ENCODE data around the gene CLEC4M. TPM values are rescaled to one million over a fixed set of nuclear protein-coding genes. Genes with fewer than 3 reads are reported as not detected.

Gene CLEC4M
- total and polyA plus RNA-seq, 4 donors: 0.26 to 2.5 (median 0.78) TPM

DNA sequence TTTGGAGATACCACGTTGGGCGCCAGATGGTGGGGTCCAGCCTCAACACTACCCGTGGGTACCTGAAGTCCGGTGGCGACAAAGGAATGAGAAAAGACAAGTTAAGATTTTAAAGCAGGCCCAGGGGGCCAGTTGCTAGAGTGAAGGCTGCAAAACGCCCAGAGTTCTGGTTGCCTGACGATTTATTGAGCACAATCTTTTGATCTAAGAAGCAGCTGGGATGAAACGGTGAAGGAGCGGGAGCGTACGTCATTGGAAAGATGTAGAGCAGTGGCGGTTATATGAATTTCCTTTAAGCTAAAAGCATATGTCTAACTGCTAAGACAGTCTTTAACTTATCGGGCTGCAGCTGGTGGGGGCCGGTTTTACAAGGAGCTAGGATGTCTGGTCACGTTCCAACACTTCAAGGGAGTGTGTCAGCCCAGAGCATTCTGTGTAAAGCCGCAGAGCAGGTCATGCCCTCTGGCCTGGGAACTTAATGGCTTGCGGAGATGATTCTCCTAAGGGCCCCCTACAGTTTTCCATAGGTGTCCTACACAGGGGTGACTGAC lies 38.1 kb downstream of the CLEC4M start:
- TF ChIP-seq, protein P1, sequence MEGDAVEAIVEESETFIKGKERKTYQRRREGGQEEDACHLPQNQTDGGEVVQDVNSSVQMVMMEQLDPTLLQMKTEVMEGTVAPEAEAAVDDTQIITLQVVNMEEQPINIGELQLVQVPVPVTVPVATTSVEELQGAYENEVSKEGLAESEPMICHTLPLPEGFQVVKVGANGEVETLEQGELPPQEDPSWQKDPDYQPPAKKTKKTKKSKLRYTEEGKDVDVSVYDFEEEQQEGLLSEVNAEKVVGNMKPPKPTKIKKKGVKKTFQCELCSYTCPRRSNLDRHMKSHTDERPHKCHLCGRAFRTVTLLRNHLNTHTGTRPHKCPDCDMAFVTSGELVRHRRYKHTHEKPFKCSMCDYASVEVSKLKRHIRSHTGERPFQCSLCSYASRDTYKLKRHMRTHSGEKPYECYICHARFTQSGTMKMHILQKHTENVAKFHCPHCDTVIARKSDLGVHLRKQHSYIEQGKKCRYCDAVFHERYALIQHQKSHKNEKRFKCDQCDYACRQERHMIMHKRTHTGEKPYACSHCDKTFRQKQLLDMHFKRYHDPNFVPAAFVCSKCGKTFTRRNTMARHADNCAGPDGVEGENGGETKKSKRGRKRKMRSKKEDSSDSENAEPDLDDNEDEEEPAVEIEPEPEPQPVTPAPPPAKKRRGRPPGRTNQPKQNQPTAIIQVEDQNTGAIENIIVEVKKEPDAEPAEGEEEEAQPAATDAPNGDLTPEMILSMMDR (IDR thresholded peaks at IDR 0.05; ENCODE audit: control extremely low read depth, extremely low read depth): no peak
- no peak overlapping the region for H3K9ac ChIP-seq (ENCODE audit: insufficient read depth in 1 of 2, low read length in 2 of 2)
- no peak overlapping the region for H3K4me3 ChIP-seq
- H3K27ac ChIP-seq (ENCODE audit: low read depth in 1 of 2, low read length in 1 of 2): no peak overlapping the region
- peaks cover 0 to 10% (median 7%) of the 10 kb centered on the region in 3 donors for H3K27me3 ChIP-seq (ENCODE audit: control insufficient read depth in 3 of 3, insufficient read depth in 3 of 3, low read length in 2 of 3)
- 88 to 90% methylated on average over 17 of the region's 17 CpGs for WGBS, 2 donors
- no peaks in the 10 kb centered on the region for H3K4me1 ChIP-seq (ENCODE audit: control insufficient read depth in 5 of 5, insufficient read depth in 5 of 5, low read length in 5 of 5)
- DNase-seq: no peak
- no peaks in the 10 kb centered on the region for H3K36me3 ChIP-seq (ENCODE audit: control insufficient read depth in 4 of 4, insufficient read depth in 4 of 4, low read length in 4 of 4)
- H3K9me3 ChIP-seq (ENCODE audit: control insufficient read depth in 4 of 4, insufficient read depth in 3 of 4, low read length in 3 of 4): peaks cover 0 to 2% (median 0%) of the 10 kb centered on the region in 4 donors
- no peak for ATAC-seq (ENCODE audit: insufficient read depth, low FRiP score)

DNA sequence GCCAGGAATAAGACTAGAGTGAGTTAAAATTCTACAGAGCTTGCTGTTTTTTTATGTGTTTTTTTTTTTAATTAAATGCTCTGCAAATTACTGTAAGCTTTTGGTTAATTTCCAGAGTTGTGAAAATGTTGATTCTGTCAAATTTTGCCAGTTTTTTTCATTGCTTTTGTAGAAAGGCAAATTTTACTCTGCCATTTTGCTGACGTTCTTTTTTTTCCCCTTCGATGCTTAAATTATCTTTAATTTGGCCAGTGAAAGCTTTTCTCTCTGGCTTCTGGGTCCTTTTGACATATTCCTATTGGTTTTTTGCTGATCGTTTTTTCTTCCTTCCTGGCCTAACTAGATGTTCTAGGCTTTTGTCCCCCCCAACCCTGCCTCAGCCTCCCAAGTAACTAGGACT lies 43.2 kb downstream of the CLEC4M start:
- ATAC-seq (ENCODE audit: insufficient read depth, low FRiP score): no peak
- H3K27me3 ChIP-seq (ENCODE audit: control insufficient read depth in 3 of 3, insufficient read depth in 3 of 3, low read length in 2 of 3): no peaks in the 10 kb centered on the region
- peaks cover 0 to 3% (median 1%) of the 10 kb centered on the region in 4 donors for H3K9me3 ChIP-seq (ENCODE audit: control insufficient read depth in 4 of 4, insufficient read depth in 3 of 4, low read length in 3 of 4)
- WGBS, 2 donors: 78 to 83% methylated on average over 3 of the region's 3 CpGs
- H3K36me3 ChIP-seq (ENCODE audit: control insufficient read depth in 4 of 4, insufficient read depth in 4 of 4, low read length in 4 of 4): no peaks in the 10 kb centered on the region
- no peak for DNase-seq
- TF ChIP-seq, protein P1 (IDR thresholded peaks at IDR 0.05; ENCODE audit: control extremely low read depth, extremely low read depth): no peak
- no peak overlapping the region for H3K9ac ChIP-seq (ENCODE audit: insufficient read depth in 1 of 2, low read length in 2 of 2)
- H3K27ac ChIP-seq (ENCODE audit: low read depth in 1 of 2, low read length in 1 of 2): no peak overlapping the region
- no peaks in the 10 kb centered on the region for H3K4me1 ChIP-seq (ENCODE audit: control insufficient read depth in 5 of 5, insufficient read depth in 5 of 5, low read length in 5 of 5)
- no peak overlapping the region for H3K4me3 ChIP-seq

DNA sequence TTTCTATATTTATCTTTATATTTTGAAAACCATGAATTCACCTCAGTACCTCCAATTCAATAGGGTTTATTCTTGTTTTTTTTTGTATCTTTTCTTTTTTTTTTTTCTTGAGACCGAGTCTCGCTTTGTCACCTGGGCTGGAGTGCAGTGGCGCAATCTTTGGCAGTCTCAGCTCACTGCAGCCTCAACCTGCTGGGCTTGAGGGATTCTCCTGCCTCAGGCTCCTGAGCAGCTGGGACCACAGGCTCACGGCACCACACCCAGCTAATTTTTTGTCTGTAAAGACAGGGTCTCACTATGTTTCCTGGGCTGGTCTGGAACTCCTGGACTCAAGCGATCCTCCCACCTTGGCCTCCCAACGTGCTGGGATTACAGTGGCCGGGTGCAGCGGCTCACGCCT lies 43.8 kb downstream of the CLEC4M start:
- no peak overlapping the region for H3K4me3 ChIP-seq
- H3K4me1 ChIP-seq (ENCODE audit: control insufficient read depth in 5 of 5, insufficient read depth in 5 of 5, low read length in 5 of 5): no peaks in the 10 kb centered on the region
- no peak overlapping the region for H3K9ac ChIP-seq (ENCODE audit: insufficient read depth in 1 of 2, low read length in 2 of 2)
- 78 to 81% methylated on average over 9 of the region's 9 CpGs for WGBS, 2 donors
- ATAC-seq (ENCODE audit: insufficient read depth, low FRiP score) (no peak), DNase-seq (no peak)
- peaks cover 0 to 5% (median 2%) of the 10 kb centered on the region in 4 donors for H3K9me3 ChIP-seq (ENCODE audit: control insufficient read depth in 4 of 4, insufficient read depth in 3 of 4, low read length in 3 of 4)
- no peaks in the 10 kb centered on the region for H3K27me3 ChIP-seq (ENCODE audit: control insufficient read depth in 3 of 3, insufficient read depth in 3 of 3, low read length in 2 of 3)
- H3K36me3 ChIP-seq (ENCODE audit: control insufficient read depth in 4 of 4, insufficient read depth in 4 of 4, low read length in 4 of 4): no peaks in the 10 kb centered on the region
- no peak overlapping the region for H3K27ac ChIP-seq (ENCODE audit: low read depth in 1 of 2, low read length in 1 of 2)
- TF ChIP-seq, protein P1 (IDR thresholded peaks at IDR 0.05; ENCODE audit: control extremely low read depth, extremely low read depth): no peak

DNA sequence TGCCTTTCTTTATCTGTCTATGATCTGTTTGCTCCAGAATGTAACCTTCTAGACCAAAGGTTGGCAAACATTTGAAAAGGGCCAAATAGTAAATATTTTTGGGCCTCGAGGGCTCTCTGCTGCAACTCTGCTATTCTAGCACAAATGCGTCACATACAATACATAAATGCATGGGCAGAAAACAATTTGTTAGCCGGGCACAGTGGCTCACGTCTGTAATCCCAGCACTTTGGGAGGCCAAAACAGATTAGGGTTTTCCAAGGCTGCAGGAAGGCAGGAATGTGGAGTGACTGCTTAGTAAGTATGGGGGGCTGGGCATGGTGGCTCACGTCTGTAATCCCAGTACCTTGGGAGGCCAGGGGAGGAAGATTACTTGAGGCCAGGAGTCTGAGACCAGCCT lies 45.1 kb downstream of the CLEC4M start:
- TF ChIP-seq, protein P1 (IDR thresholded peaks at IDR 0.05; ENCODE audit: control extremely low read depth, extremely low read depth): no peak
- no peak overlapping the region for H3K4me3 ChIP-seq
- H3K4me1 ChIP-seq (ENCODE audit: control insufficient read depth in 5 of 5, insufficient read depth in 5 of 5, low read length in 5 of 5): no peaks in the 10 kb centered on the region
- H3K27ac ChIP-seq (ENCODE audit: low read depth in 1 of 2, low read length in 1 of 2): no peak overlapping the region
- 70 to 87% methylated on average over 5 of the region's 5 CpGs for WGBS, 2 donors
- H3K36me3 ChIP-seq (ENCODE audit: control insufficient read depth in 4 of 4, insufficient read depth in 4 of 4, low read length in 4 of 4): no peaks in the 10 kb centered on the region
- DNase-seq: no peak
- no peaks in the 10 kb centered on the region for H3K27me3 ChIP-seq (ENCODE audit: control insufficient read depth in 3 of 3, insufficient read depth in 3 of 3, low read length in 2 of 3)
- no peak for ATAC-seq (ENCODE audit: insufficient read depth, low FRiP score)
- no peak overlapping the region for H3K9ac ChIP-seq (ENCODE audit: insufficient read depth in 1 of 2, low read length in 2 of 2)
- peaks cover 0 to 8% (median 2%) of the 10 kb centered on the region in 4 donors for H3K9me3 ChIP-seq (ENCODE audit: control insufficient read depth in 4 of 4, insufficient read depth in 3 of 4, low read length in 3 of 4)

All from lung (tissue), 12 donors.